ENCODE measurements around the gene GPR146. TPM values are rescaled to one million over a fixed set of nuclear protein-coding genes. Genes with fewer than 3 reads are reported as not detected.

Gene GPR146
- total and polyA plus RNA-seq, 2 donors from 2014 or later, result 7.6 to 10.3 TPM

DNA sequence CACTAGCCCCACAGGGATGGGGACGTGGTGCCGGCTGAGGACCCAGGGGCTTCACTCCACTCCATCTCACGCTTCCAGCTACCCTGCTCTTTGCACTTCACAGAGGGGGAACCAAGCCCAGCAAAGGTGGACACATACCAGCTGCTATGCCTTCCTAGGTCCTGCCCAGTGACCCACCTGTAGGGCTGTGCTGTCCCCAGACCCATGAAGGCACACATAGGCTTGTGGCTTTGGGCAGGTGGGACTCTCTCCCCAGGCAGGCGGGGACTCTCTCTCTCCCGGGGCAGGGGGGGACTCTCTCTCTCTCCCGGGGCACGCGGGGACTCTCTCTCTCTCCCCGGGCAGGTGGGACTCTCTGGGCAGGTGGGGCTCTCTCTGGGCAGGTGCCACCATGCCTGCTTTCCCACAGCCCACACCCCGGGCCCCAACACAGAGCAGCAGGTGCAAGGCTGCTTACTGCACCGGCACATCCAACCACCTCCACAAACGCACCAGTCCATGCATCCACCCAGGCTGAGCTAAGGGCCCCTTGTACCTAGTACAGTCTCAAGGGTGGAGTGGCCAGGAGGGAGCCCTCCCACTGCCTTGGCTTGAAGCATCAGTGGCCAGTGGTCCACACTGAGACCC is 13.8 kb upstream of the GPR146 start:
- Histone ChIP-seq H3K36me3 (ENCODE audit: control insufficient read depth in 2 of 3, insufficient read depth in 3 of 3, low read length in 3 of 3) (no peaks in the 10 kb centered on the region), H3K27me3 (ENCODE audit: control insufficient read depth, insufficient read depth, low read length) (no peaks in the 10 kb centered on the region), H3K27ac (ENCODE audit: low read depth in 2 of 2, low read length in 2 of 2) (no peak overlapping the region), H3K9me3 (ENCODE audit: control insufficient read depth in 2 of 3, insufficient read depth in 1 of 3, low read length in 3 of 3) (no peaks in the 10 kb centered on the region), H3K4me1 (ENCODE audit: control insufficient read depth in 2 of 3, insufficient read depth in 2 of 3, low read depth in 1 of 3, low read length in 3 of 3) (peaks cover 0 to 15% (median 0%) of the 10 kb centered on the region in 3 donors), H3K9ac (ENCODE audit: low read length in 3 of 3) (no peak overlapping the region), H3K4me3 (ENCODE audit: low read length in 3 of 3) (no peak overlapping the region)
- no peak for FAIRE-seq
- peak in 2 of 5 donors; percentile 49 to 53 for DNase-seq
- intact Hi-C loops (cut with DNase I), result no loop called here
- TF ChIP-seq, protein P1, sequence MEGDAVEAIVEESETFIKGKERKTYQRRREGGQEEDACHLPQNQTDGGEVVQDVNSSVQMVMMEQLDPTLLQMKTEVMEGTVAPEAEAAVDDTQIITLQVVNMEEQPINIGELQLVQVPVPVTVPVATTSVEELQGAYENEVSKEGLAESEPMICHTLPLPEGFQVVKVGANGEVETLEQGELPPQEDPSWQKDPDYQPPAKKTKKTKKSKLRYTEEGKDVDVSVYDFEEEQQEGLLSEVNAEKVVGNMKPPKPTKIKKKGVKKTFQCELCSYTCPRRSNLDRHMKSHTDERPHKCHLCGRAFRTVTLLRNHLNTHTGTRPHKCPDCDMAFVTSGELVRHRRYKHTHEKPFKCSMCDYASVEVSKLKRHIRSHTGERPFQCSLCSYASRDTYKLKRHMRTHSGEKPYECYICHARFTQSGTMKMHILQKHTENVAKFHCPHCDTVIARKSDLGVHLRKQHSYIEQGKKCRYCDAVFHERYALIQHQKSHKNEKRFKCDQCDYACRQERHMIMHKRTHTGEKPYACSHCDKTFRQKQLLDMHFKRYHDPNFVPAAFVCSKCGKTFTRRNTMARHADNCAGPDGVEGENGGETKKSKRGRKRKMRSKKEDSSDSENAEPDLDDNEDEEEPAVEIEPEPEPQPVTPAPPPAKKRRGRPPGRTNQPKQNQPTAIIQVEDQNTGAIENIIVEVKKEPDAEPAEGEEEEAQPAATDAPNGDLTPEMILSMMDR (IDR thresholded peaks at IDR 0.05; ENCODE audit: borderline replicate concordance, extremely low read depth, insufficient read depth), result no peak

DNA sequence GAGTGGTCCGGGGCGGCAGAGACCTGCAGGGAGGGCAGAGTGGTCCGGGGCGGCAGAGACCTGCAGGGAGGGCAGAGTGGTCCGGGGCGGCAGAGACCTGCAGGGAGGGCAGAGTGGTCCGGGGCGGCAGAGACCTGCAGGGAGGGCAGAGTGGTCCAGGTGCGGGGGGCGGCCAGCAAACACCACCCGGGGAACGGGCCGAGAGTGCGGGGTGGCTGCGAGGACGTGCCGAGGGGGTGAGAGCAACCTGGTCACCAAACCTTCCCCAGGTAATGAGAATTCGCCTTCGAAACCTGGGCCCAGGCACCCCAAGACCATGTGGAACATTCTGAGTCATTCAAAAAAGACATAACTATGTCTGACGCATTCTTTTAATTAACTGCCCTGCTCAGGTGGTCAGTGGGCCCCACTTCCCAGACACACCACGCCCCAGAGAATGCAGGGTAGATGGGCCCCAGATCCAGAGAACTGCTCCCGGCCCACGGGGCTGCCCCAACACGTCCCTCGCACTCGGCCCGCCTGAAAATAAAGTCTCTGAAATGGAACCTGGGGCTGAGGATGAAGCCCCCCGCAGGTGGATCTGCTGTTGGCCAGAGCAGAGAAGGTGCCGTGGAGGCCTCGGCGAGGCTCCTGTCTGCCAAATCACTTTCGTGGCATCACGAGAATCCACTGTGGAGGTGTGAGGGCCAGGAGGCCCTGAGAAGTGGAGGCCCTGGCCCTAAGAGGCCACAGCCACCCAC is 12.5 kb upstream of the GPR146 start:
- no peaks in the 10 kb centered on the region for H3K27me3 ChIP-seq (ENCODE audit: control insufficient read depth, insufficient read depth, low read length)
- intact Hi-C loops (cut with DNase I), result no loop called here
- FAIRE-seq, result no peak
- H3K4me3 ChIP-seq (ENCODE audit: low read length in 3 of 3), result no peak overlapping the region
- no peaks in the 10 kb centered on the region for H3K9me3 ChIP-seq (ENCODE audit: control insufficient read depth in 2 of 3, insufficient read depth in 1 of 3, low read length in 3 of 3)
- TF ChIP-seq, protein P1 (IDR thresholded peaks at IDR 0.05; ENCODE audit: borderline replicate concordance, extremely low read depth, insufficient read depth), result no peak
- peak in 1 of 5 donors; percentile 51 for DNase-seq
- H3K4me1 ChIP-seq (ENCODE audit: control insufficient read depth in 2 of 3, insufficient read depth in 2 of 3, low read depth in 1 of 3, low read length in 3 of 3), result peaks cover 0 to 10% (median 0%) of the 10 kb centered on the region in 3 donors
- no peaks in the 10 kb centered on the region for H3K36me3 ChIP-seq (ENCODE audit: control insufficient read depth in 2 of 3, insufficient read depth in 3 of 3, low read length in 3 of 3)
- H3K9ac ChIP-seq (ENCODE audit: low read length in 3 of 3), result no peak overlapping the region
- no peak overlapping the region for H3K27ac ChIP-seq (ENCODE audit: low read depth in 2 of 2, low read length in 2 of 2)

DNA sequence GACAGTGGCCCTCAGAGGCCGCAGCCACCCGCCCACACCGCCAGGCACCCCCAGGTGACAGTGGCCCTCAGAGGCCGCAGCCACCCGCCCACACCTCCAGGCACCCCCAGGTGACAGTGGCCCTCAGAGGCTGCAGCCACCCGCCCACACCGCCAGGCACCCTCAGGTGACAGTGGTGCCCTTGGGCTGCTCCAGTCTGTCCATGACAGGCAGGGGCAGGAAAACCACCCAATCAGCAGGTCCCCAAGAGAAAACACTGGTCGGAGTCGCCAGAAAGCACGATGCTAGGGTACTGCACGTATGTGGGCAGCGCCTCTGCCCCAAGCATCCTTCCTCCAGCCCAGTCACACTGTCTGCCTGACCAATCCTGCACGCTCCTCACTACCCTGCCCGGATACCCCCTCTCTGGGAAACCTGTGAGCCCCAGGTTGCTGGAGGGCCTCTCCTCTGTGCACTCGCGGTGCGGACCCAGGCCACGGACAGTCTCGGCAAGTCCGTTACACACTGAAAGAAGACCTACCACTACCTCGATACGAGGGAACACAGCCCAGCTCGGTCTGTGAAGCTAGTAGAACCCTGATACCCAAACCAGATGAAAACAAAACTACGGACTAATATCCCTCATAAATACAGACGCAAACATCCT is 11.7 kb upstream of the GPR146 start:
- Histone ChIP-seq H3K36me3 (ENCODE audit: control insufficient read depth in 2 of 3, insufficient read depth in 3 of 3, low read length in 3 of 3) (no peaks in the 10 kb centered on the region), H3K4me1 (ENCODE audit: control insufficient read depth in 2 of 3, insufficient read depth in 2 of 3, low read depth in 1 of 3, low read length in 3 of 3) (peaks cover 0 to 6% (median 0%) of the 10 kb centered on the region in 3 donors), H3K27ac (ENCODE audit: low read depth in 2 of 2, low read length in 2 of 2) (no peak overlapping the region), H3K9me3 (ENCODE audit: control insufficient read depth in 2 of 3, insufficient read depth in 1 of 3, low read length in 3 of 3) (no peaks in the 10 kb centered on the region), H3K27me3 (ENCODE audit: control insufficient read depth, insufficient read depth, low read length) (no peaks in the 10 kb centered on the region), H3K4me3 (ENCODE audit: low read length in 3 of 3) (no peak overlapping the region), H3K9ac (ENCODE audit: low read length in 3 of 3) (no peak overlapping the region)
- intact Hi-C loops (cut with DNase I), result no loop called here
- FAIRE-seq (no peak), DNase-seq (peak in 1 of 5 donors; percentile 66)
- TF ChIP-seq, protein P1 (IDR thresholded peaks at IDR 0.05; ENCODE audit: borderline replicate concordance, extremely low read depth, insufficient read depth), result no peak

Measured in kidney (tissue), 14 donors.